ENCODE measurements around the gene ARL2.

ARL2 gene

DNA sequence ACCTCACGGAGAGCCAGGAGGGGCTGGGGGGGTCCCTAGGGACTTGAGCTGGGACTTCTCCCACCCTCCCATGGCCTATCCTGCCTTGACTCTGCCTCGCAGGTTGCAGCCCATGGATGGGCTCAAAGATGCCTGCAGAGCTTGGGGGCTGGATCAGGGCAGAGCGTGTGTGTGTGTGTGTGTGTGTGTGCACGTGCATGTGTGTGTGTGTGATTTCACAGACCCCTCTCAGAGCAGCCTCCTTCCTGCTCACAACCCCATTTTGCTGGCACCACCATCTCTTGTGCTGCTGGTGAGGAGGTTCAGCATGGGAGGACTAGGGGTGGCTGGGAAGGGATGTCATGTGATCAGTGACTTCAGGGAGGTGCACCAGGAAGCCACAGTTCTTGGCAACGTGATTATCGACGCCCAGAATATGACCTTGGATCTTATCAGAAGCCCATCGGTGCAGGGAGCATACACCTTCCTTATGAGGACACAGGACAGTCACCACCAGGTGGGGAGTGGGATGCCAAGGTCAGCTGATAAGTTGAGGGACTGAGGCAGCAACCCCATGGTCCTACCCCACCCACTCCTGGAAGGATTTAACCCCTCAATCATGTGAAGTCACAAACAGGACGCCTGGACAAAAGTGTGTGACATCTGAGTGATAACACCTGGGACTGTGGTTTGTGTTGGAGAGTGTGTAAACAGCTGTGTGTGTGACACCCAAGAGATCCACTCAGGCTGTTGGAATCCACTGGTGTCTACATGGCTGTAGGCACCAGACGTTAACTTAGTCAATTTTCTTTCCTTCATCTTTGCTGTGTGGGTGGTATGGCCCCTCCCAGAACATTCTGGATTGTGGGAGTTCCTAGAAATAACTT lies 46.2 kb downstream of the ARL2 start:
- Histone ChIP-seq H3K27ac (ENCODE audit: extremely low read depth, low read depth, low read length) (no peak overlapping the region), H3K4me3 (ENCODE audit: low read depth, low read length) (no peak overlapping the region), H3K4me1 (ENCODE audit: control insufficient read depth, insufficient read depth, low read length) (no peaks in the 10 kb centered on the region), H3K36me3 (ENCODE audit: control insufficient read depth in 2 of 2, insufficient read depth in 1 of 2, low read length in 2 of 2) (no peaks in the 10 kb centered on the region), H3K9me3 (ENCODE audit: control insufficient read depth, insufficient read depth, low read depth, low read length) (no peaks in the 10 kb centered on the region)
- ChIA-PET POLR2A (no interaction called here), CTCF (interaction anchor here (1.6 to 1.7 kb wide), 2 partner anchors 15 to 18 kb away, joined by 4 to 6 read pairs; no protein-coding TSS in a partner anchor)
- no peak for TF ChIP-seq ZEB2 (tag by site-specific recombination; IDR thresholded peaks at IDR 0.05)
- TF ChIP-seq, protein P1, sequence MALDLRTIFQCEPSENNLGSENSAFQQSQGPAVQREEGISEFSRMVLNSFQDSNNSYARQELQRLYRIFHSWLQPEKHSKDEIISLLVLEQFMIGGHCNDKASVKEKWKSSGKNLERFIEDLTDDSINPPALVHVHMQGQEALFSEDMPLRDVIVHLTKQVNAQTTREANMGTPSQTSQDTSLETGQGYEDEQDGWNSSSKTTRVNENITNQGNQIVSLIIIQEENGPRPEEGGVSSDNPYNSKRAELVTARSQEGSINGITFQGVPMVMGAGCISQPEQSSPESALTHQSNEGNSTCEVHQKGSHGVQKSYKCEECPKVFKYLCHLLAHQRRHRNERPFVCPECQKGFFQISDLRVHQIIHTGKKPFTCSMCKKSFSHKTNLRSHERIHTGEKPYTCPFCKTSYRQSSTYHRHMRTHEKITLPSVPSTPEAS (tag by site-specific recombination; IDR thresholded peaks at IDR 0.05), result peak; percentile 40

DNA sequence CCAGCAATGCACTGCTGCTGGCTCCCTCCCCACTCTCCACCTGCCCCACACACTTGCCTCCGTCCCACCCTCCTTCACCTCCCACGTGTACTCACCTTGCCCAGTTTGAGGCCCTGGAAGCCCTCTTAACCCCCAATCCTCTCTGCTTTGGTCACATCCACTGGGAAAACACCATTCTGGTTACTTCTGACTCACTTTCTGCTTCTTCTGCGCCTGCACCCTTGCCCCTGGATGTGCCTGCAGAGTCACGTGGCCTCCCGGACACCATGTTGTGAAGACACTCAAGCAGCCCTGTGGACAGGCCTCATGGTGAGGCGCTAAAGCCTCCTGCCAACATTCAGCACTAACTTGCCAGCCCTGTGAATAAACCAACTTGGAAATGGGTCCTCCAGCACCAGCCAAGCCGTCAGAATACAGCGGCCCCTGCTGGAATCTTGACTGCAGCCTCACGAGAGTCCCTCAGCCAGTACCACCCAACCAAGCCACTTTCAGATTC lies 47.0 kb downstream of the ARL2 start:
- H3K4me3 ChIP-seq (ENCODE audit: low read depth, low read length), result no peak overlapping the region
- H3K9me3 ChIP-seq (ENCODE audit: control insufficient read depth, insufficient read depth, low read depth, low read length), result no peaks in the 10 kb centered on the region
- H3K36me3 ChIP-seq (ENCODE audit: control insufficient read depth in 2 of 2, insufficient read depth in 1 of 2, low read length in 2 of 2), result no peaks in the 10 kb centered on the region
- ChIA-PET POLR2A (no interaction called here), CTCF (no interaction called here)
- TF ChIP-seq ZNF560 (tag by site-specific recombination; IDR thresholded peaks at IDR 0.05; ENCODE audit: borderline replicate concordance) (no peak), ZNF146 (tag by site-specific recombination; IDR thresholded peaks at IDR 0.05) (no peak), KLF10 (tag by site-specific recombination; IDR thresholded peaks at IDR 0.05) (no peak), EGR2 (tag by site-specific recombination; IDR thresholded peaks at IDR 0.05; ENCODE audit: low read depth) (0 out of 2 replicates have a peak, but pooled peaks have one; percentile 5), ZNF513 (tag by site-specific recombination; IDR thresholded peaks at IDR 0.05) (no peak), ZNF433 (tag by site-specific recombination; IDR thresholded peaks at IDR 0.05; ENCODE audit: low read depth) (no peak), ZNF654 (tag by site-specific recombination; IDR thresholded peaks at IDR 0.05; ENCODE audit: low read depth) (peak; percentile 19)
- TF ChIP-seq, protein P2, sequence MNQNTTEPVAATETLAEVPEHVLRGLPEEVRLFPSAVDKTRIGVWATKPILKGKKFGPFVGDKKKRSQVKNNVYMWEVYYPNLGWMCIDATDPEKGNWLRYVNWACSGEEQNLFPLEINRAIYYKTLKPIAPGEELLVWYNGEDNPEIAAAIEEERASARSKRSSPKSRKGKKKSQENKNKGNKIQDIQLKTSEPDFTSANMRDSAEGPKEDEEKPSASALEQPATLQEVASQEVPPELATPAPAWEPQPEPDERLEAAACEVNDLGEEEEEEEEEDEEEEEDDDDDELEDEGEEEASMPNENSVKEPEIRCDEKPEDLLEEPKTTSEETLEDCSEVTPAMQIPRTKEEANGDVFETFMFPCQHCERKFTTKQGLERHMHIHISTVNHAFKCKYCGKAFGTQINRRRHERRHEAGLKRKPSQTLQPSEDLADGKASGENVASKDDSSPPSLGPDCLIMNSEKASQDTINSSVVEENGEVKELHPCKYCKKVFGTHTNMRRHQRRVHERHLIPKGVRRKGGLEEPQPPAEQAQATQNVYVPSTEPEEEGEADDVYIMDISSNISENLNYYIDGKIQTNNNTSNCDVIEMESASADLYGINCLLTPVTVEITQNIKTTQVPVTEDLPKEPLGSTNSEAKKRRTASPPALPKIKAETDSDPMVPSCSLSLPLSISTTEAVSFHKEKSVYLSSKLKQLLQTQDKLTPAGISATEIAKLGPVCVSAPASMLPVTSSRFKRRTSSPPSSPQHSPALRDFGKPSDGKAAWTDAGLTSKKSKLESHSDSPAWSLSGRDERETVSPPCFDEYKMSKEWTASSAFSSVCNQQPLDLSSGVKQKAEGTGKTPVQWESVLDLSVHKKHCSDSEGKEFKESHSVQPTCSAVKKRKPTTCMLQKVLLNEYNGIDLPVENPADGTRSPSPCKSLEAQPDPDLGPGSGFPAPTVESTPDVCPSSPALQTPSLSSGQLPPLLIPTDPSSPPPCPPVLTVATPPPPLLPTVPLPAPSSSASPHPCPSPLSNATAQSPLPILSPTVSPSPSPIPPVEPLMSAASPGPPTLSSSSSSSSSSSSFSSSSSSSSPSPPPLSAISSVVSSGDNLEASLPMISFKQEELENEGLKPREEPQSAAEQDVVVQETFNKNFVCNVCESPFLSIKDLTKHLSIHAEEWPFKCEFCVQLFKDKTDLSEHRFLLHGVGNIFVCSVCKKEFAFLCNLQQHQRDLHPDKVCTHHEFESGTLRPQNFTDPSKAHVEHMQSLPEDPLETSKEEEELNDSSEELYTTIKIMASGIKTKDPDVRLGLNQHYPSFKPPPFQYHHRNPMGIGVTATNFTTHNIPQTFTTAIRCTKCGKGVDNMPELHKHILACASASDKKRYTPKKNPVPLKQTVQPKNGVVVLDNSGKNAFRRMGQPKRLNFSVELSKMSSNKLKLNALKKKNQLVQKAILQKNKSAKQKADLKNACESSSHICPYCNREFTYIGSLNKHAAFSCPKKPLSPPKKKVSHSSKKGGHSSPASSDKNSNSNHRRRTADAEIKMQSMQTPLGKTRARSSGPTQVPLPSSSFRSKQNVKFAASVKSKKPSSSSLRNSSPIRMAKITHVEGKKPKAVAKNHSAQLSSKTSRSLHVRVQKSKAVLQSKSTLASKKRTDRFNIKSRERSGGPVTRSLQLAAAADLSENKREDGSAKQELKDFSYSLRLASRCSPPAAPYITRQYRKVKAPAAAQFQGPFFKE (tag by site-specific recombination; IDR thresholded peaks at IDR 0.05; ENCODE audit: borderline replicate concordance), result no peak
- TF ChIP-seq, protein P3, sequence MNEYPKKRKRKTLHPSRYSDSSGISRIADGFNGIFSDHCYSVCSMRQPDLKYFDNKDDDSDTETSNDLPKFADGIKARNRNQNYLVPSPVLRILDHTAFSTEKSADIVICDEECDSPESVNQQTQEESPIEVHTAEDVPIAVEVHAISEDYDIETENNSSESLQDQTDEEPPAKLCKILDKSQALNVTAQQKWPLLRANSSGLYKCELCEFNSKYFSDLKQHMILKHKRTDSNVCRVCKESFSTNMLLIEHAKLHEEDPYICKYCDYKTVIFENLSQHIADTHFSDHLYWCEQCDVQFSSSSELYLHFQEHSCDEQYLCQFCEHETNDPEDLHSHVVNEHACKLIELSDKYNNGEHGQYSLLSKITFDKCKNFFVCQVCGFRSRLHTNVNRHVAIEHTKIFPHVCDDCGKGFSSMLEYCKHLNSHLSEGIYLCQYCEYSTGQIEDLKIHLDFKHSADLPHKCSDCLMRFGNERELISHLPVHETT (tag by site-specific recombination; IDR thresholded peaks at IDR 0.05), result no peak
- TF ChIP-seq, protein P4, sequence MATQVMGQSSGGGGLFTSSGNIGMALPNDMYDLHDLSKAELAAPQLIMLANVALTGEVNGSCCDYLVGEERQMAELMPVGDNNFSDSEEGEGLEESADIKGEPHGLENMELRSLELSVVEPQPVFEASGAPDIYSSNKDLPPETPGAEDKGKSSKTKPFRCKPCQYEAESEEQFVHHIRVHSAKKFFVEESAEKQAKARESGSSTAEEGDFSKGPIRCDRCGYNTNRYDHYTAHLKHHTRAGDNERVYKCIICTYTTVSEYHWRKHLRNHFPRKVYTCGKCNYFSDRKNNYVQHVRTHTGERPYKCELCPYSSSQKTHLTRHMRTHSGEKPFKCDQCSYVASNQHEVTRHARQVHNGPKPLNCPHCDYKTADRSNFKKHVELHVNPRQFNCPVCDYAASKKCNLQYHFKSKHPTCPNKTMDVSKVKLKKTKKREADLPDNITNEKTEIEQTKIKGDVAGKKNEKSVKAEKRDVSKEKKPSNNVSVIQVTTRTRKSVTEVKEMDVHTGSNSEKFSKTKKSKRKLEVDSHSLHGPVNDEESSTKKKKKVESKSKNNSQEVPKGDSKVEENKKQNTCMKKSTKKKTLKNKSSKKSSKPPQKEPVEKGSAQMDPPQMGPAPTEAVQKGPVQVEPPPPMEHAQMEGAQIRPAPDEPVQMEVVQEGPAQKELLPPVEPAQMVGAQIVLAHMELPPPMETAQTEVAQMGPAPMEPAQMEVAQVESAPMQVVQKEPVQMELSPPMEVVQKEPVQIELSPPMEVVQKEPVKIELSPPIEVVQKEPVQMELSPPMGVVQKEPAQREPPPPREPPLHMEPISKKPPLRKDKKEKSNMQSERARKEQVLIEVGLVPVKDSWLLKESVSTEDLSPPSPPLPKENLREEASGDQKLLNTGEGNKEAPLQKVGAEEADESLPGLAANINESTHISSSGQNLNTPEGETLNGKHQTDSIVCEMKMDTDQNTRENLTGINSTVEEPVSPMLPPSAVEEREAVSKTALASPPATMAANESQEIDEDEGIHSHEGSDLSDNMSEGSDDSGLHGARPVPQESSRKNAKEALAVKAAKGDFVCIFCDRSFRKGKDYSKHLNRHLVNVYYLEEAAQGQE (tag by site-specific recombination; IDR thresholded peaks at IDR 0.05), result no peak
- no peak overlapping the region for H3K27ac ChIP-seq (ENCODE audit: extremely low read depth, low read depth, low read length)
- H3K4me1 ChIP-seq (ENCODE audit: control insufficient read depth, insufficient read depth, low read length), result no peaks in the 10 kb centered on the region
